Ascending aorta (tissue), 2 donors: Measurements from ENCODE around the gene LAMP5. TPM values are rescaled to one million over a fixed set of nuclear protein-coding genes. Genes with fewer than 3 reads are reported as not detected.

ENCODE experiments used
- DNase-seq, 2 donors: peaks; one replicate each; pipeline ENCODE4 v3.0.0-alpha.2; 2019; ENCODE audit warnings: low spot score in 2 of 2
- H3K27ac ChIP-seq, 2 donors: fragments of 200-600 bp; sonication (generic); one replicate each; pipeline ENCODE4 v1.5.1; 2016 to 2017; ENCODE audit warnings: mild to moderate bottlenecking in 1 of 2
- H3K27me3 ChIP-seq: fragments of 200-600 bp; sonication (generic); one replicate; pipeline ENCODE4 v1.5.1; 2017
- H3K36me3 ChIP-seq, 2 donors: fragments of 200-600 bp; sonication (generic); one replicate each; pipeline ENCODE4 v1.5.1; 2016
- H3K4me1 ChIP-seq, 2 donors: fragments of 200-600 bp; sonication (generic); one replicate each; pipeline ENCODE4 v1.5.1; 2016 to 2017; ENCODE audit warnings: mild to moderate bottlenecking in 1 of 2
- H3K4me3 ChIP-seq, 2 donors: fragments of 200-600 bp; sonication (generic); one replicate each; pipeline ENCODE4 v1.5.1; 2016 to 2017; ENCODE audit warnings: mild to moderate bottlenecking in 1 of 2
- H3K9me3 ChIP-seq, 2 donors: fragments of 200-600 bp; sonication (generic); one replicate each; pipeline ENCODE4 v1.5.1; 2016
- CTCF ChIP-seq, 3 experiments: fragments of 200-600 bp in 2 of 3; fragments of 450-650 bp in 1 of 3; sonication (generic) in 2 of 3; IDR thresholded peaks; one replicate each; pipeline ENCODE4 v1.5.1; 2016 to 2019; ENCODE audit warnings: antibody characterized with exemption in 3 of 3, mild to moderate bottlenecking in 1 of 3, moderate library complexity in 1 of 3
- intact Hi-C: fragments of 100-400 bp; cut with DNase I; formaldehyde crosslinking; loops from one replicate; pipeline ENCODE4 v1.15.1; 2023
- total RNA-seq: library from RNA; depleted of rRNA; stranded (reverse); fragments of >200 nt; gene quantifications from one replicate; pipeline ENCODE4 v1.1.0, GENCODE V29; 2016

The LAMP5 gene
- total RNA-seq, 1 donor from 2014 or later: not detected

- Histone ChIP-seq H3K4me3 (no peak overlapping the region), H3K9me3 (no peaks in the 10 kb centered on the region), H3K27ac (no peak overlapping the region), H3K27me3 (no peaks in the 10 kb centered on the region), H3K4me1 (peaks cover 4 to 10% of the 10 kb centered on the region in 2 donors), H3K36me3 (no peaks in the 10 kb centered on the region)
- intact Hi-C loops: no loop called here
- no peak for DNase-seq
- no peak for TF ChIP-seq CTCF (IDR thresholded peaks at IDR 0.05)
Observed at GRCh38 chr20:9493803-9494202, 20.6 kb upstream of the LAMP5 start.

GRCh38 chr20:9495701-9496100 is 18.7 kb upstream of the LAMP5 start:
- intact Hi-C loops: no loop called here
- no peaks in the 10 kb centered on the region for H3K27me3 ChIP-seq

GRCh38 chr20:9496155-9496554 is 18.2 kb upstream of the LAMP5 start:
- intact Hi-C loops: no loop called here

More at GRCh38 chr20:9495701-9496100, 18.7 kb upstream of the LAMP5 start:
- no peak overlapping the region for H3K27ac ChIP-seq
- no peak for TF ChIP-seq CTCF (IDR thresholded peaks at IDR 0.05)
- H3K4me3 ChIP-seq: no peak overlapping the region
- no peaks in the 10 kb centered on the region for H3K36me3 ChIP-seq
- peaks cover 4 to 10% of the 10 kb centered on the region in 2 donors for H3K4me1 ChIP-seq
- DNase-seq: no peak
- no peaks in the 10 kb centered on the region for H3K9me3 ChIP-seq

GRCh38 chr20:9498322-9498721 is 16.1 kb upstream of the LAMP5 start:
- no peak for TF ChIP-seq CTCF (IDR thresholded peaks at IDR 0.05)
- H3K4me3 ChIP-seq: no peak overlapping the region
- H3K36me3 ChIP-seq: no peaks in the 10 kb centered on the region
- DNase-seq: no peak
- no peaks in the 10 kb centered on the region for H3K4me1 ChIP-seq
- no peak overlapping the region for H3K27ac ChIP-seq
- intact Hi-C loops: no loop called here
- no peaks in the 10 kb centered on the region for H3K9me3 ChIP-seq
- H3K27me3 ChIP-seq: no peaks in the 10 kb centered on the region

More at GRCh38 chr20:9496155-9496554, 18.2 kb upstream of the LAMP5 start:
- no peak for DNase-seq
- Histone ChIP-seq H3K9me3 (no peaks in the 10 kb centered on the region), H3K4me1 (peaks cover 4 to 10% of the 10 kb centered on the region in 2 donors), H3K27me3 (no peaks in the 10 kb centered on the region), H3K36me3 (no peaks in the 10 kb centered on the region), H3K27ac (no peak overlapping the region), H3K4me3 (no peak overlapping the region)
- TF ChIP-seq CTCF (IDR thresholded peaks at IDR 0.05): no peak

GRCh38 chr20:9499126-9499899 is 15.1 kb upstream of the LAMP5 start:
- no peaks in the 10 kb centered on the region for H3K36me3 ChIP-seq
- intact Hi-C loops: no loop called here
- no peak for DNase-seq
- TF ChIP-seq CTCF (IDR thresholded peaks at IDR 0.05): no peak
- H3K27me3 ChIP-seq: no peaks in the 10 kb centered on the region
- no peaks in the 10 kb centered on the region for H3K4me1 ChIP-seq
- H3K4me3 ChIP-seq: no peak overlapping the region
- H3K9me3 ChIP-seq: no peaks in the 10 kb centered on the region
- no peak overlapping the region for H3K27ac ChIP-seq
